GM10266 (cell line): Measurements from ENCODE around the gene PMEPA1.

Experiments
- DNase-seq: peaks from one replicate; pipeline ENCODE4 v3.0.0; 2012; ENCODE audit errors: extremely low spot score
- TF ChIP-seq, protein P1 (sequence below): IDR thresholded peaks from 2 replicates; pipeline ENCODE4 v1.5.1; 2012; ENCODE audit warnings: mild to moderate bottlenecking, low read depth; ENCODE audit not compliant: control insufficient read depth, insufficient read depth; ENCODE audit errors: missing control alignments

PMEPA1 gene

GRCh38 chr20:57701090-57701489 lies 8.7 kb downstream of the PMEPA1 start:
- no peak for DNase-seq
- TF ChIP-seq, protein P1, sequence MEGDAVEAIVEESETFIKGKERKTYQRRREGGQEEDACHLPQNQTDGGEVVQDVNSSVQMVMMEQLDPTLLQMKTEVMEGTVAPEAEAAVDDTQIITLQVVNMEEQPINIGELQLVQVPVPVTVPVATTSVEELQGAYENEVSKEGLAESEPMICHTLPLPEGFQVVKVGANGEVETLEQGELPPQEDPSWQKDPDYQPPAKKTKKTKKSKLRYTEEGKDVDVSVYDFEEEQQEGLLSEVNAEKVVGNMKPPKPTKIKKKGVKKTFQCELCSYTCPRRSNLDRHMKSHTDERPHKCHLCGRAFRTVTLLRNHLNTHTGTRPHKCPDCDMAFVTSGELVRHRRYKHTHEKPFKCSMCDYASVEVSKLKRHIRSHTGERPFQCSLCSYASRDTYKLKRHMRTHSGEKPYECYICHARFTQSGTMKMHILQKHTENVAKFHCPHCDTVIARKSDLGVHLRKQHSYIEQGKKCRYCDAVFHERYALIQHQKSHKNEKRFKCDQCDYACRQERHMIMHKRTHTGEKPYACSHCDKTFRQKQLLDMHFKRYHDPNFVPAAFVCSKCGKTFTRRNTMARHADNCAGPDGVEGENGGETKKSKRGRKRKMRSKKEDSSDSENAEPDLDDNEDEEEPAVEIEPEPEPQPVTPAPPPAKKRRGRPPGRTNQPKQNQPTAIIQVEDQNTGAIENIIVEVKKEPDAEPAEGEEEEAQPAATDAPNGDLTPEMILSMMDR, result no peak

DNA sequence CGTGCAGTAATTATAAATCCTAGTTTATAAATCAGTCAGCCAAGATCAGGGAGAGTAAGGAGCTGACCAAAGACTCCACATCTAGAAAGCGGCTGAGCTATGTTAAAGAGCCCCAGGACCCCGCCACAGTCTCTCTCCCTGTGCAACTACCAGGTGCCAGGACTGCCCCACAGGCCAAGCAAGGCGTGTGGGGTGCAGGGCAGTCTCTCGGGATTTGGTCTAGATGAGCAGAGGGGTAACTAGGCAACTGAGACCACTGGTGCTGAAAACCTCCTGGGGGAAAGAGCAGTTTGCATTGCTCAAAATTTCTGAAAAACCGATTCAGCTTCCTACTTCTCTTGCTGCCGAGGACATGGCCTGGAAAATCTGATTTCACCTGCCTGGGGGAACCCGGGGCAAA lies 10.4 kb downstream of the PMEPA1 start:
- TF ChIP-seq, protein P1, result no peak
- DNase-seq, result no peak

DNA sequence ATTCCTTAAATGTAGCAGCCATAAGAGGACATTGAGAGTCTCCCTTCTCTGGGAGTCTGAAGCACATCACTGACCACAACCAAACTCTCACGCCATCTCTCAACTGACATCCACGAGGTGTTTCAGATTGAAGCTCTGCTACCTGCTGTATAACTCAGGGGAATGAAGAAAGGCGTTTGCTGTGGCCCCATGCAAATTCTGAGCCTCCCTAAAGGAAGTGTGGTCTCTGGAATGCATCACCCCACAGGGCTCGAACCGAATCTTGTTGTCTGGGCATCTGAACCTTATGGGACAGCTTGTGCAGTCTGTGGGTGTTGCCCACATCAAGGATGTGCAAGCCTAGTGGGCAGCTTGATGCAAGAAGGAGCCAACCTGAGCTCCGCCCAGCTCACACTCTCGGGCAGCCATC lies 10.9 kb downstream of the PMEPA1 start:
- no peak for DNase-seq
- TF ChIP-seq, protein P1, result no peak

DNA sequence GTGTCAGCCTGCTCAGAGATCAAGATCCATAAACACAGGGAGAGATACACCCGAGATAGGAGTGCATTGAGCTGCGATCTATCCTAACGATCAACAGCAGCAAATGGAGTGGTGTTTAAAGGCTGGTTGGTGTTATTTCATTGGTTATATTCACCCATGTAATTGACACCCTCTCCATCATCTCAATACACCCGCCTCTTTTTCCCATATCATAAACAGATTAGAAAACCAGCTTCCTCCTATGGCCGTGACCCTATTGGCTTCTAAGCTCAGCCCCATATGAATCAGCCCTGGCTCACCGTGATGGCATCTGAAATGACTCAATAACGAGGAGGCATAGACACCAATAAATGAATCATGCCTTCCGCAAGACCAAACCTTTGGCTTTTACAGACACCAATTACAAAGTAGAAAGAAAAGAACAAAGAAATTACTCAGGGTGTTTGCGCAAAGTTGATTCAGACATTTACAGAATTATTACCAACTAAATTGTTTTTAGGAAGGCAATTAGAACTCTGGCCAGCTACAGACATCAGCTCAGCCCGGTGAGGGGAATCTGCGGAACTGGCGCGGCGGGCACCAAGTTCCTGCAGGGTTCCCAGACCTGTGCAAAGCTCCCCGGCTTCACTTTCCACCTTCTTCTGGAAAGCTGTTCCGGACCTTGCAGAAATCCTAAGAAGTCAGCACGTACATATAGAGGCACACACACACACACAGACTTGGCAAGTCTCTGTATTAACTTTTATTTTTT lies 11.5 kb downstream of the PMEPA1 start:
- DNase-seq, result no peak
- TF ChIP-seq, protein P1, result no peak

GRCh38 chr20:57697543-57697942 lies 12.3 kb downstream of the PMEPA1 start:
- TF ChIP-seq, protein P1, result no peak
- DNase-seq, result no peak

GRCh38 chr20:57696401-57696961 lies 13.3 kb downstream of the PMEPA1 start:
- TF ChIP-seq, protein P1, result no peak
- DNase-seq, result no peak

DNA sequence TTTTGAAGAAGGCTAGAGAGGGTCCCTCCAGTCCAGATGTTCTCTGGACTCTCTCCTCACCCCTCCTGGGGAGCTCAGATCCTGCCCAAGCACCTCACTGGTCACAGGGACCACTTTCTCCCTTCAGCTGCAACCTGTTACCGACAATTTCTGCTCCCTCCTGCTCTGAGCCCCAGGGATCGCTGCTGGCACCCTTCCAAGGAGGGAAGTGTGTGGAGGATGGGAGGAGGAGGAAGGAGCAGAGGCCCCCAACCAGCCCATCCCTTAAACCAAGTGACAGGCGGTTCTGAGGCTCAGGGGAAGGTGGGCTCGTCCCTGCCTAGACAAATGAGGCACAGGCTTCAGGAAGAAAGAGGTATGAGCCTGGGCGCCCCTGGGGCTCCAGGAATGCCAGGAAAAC lies 13.9 kb downstream of the PMEPA1 start:
- no peak for DNase-seq
- TF ChIP-seq, protein P1, result no peak
